NOMO-1 treated with dmso at 0.1 percent for 144 hours (cell line): Measurements from ENCODE around the gene PIN1.

Experiments
- DNase-seq: peaks from one replicate; lab custom pipeline; 2025; ENCODE audit not compliant: unreplicated experiment; lab: John Stamatoyannopoulos, UW

The PIN1 gene

GRCh38 chr19:9854282-9854846 lies 19.2 kb downstream of the PIN1 start:
- DNase-seq, result no peak

- DNase-seq, result no peak
Observed at GRCh38 chr19:9856609-9857008, 21.5 kb downstream of the PIN1 start.

- no peak for DNase-seq
Observed at GRCh38 chr19:9857076-9857721, 22.1 kb downstream of the PIN1 start.

- DNase-seq, result no peak
Observed at GRCh38 chr19:9857920-9858746, 23.0 kb downstream of the PIN1 start.

GRCh38 chr19:9858766-9859165 lies 23.6 kb downstream of the PIN1 start:
- DNase-seq, result no peak

- no peak for DNase-seq
Observed at GRCh38 chr19:9860407-9860806, 25.3 kb downstream of the PIN1 start.

- no peak for DNase-seq
Observed at GRCh38 chr19:9861503-9861902, 26.4 kb downstream of the PIN1 start.

- DNase-seq, result no peak
Observed at GRCh38 chr19:9862938-9863337, 27.8 kb downstream of the PIN1 start.

GRCh38 chr19:9863759-9864158 lies 28.6 kb downstream of the PIN1 start:
- DNase-seq, result no peak

- no peak for DNase-seq
Observed at GRCh38 chr19:9865732-9866501, 30.8 kb downstream of the PIN1 start.

GRCh38 chr19:9868983-9869617 lies 34.0 kb downstream of the PIN1 start:
- DNase-seq, result no peak

GRCh38 chr19:9871626-9872338 lies 36.7 kb downstream of the PIN1 start:
- DNase-seq, result no peak

- no peak for DNase-seq
Observed at GRCh38 chr19:9872618-9873242, 37.6 kb downstream of the PIN1 start.

GRCh38 chr19:9875031-9875627 lies 40.0 kb downstream of the PIN1 start:
- DNase-seq, result no peak

GRCh38 chr19:9875796-9876195 lies 40.7 kb downstream of the PIN1 start:
- DNase-seq, result no peak

GRCh38 chr19:9877780-9878510 lies 42.8 kb downstream of the PIN1 start:
- no peak for DNase-seq

GRCh38 chr19:9878511-9879196 lies 43.5 kb downstream of the PIN1 start:
- no peak for DNase-seq

- DNase-seq, result no peak
Observed at GRCh38 chr19:9881720-9882119, 46.6 kb downstream of the PIN1 start.
